GM19372 (cell line): Measurements from ENCODE around the gene LRCH1.

Source experiments
- ATAC-seq: cut with Tn5 transposase; IDR thresholded peaks from one replicate; pipeline ENCODE4 v1.9.1; 2021; ENCODE audit warnings: mild to moderate bottlenecking, low read depth, moderate library complexity; ENCODE audit not compliant: unreplicated experiment

The LRCH1 gene

DNA sequence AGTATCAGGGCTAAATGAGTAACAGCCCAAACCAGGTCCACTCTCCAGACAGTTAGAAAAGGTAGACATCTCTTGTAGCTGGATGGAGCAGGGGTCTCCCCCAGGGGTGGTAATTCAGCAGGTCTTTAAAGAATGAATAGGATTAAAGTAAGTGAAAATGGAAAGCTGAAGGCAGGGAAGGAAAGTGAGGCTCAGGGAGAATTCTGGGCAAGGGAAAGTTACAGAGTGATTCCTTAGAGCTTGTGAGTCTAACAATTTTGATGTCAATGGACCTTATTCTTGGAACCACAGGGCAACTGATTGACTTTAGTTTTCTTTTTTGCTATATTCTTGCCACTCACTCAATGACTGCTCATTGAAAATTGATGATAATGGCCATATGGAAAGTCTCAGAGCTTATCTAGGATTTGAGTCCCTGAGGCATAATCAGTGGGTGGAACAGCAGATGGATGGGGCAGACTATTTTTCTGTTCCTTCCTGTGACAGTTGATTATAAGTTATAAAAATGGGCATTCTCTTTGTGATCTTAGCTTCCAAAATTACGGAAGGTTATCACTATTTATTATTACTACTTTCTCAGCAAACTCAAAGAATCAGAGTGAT is 76.9 kb downstream of the LRCH1 start:
- no peak for ATAC-seq

DNA sequence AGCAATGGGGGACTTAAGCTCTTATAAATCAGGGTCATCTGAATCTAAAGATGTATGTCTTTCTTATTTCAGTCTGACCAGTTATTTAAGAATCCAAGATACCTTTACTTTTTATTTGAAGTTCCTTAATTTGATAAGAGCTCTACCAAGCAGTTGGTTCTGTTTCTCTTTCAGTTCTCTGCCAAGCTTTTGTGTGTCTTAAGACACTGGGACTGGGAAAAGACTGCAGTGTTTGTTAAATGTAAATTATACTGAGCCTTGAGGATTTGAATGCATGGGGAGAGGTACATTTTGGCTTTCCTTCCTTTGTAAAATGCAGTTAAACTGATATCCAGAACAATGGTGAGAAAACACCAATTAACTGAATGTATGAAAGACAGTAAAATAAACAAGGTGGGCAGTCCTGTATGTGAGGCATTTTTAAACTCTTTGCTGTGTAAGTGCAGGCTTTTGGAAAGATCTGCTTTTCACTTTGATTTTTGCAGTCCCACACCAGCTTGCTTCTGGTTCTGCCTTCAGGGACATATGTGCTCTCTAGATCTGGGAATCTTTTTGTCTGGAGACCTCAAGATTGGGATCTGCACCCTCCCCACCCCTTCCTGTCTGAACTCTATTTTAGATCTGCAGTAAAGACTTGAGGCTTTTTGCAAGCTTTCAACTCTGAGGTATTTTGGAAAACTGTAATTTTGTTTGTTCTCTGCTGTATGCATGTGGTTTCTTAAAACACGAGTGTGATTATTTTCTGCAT is 77.6 kb downstream of the LRCH1 start:
- ATAC-seq, result no peak

DNA sequence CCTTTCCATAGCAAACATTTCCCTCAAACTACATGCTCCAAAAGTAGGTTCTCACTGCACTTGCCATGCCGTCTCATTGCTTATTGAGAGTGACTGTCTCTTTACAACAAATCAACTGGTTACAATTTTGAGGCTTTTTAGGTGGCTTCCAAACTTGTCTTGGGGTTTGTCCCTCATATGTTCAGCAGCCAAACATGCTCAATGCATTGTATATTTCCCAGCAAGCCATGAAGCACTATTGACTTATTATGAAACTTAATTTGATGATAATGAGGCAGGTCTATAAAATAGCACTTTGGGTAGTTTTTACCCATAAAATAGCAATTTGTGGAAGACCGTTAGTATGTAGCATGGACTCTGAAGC is 78.2 kb downstream of the LRCH1 start:
- ATAC-seq, result no peak

DNA sequence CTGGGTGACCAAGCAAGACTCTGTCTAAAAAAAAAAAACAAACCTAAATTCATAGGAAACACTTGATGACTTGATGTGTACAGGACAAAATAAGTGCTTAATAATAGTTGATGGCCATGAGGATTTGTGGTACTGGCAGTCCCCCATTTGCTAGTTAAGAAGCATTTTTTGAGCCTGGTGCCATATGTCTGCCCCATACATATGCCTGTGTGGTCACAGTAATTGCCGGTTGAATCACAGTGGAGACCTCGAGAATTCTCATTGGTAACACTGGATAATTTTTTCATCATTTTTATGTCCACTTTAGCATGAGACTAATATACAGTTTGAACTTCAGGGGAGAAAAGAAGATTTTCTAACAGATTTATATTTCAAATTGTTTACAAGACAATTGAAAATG is 79.2 kb downstream of the LRCH1 start:
- no peak for ATAC-seq

DNA sequence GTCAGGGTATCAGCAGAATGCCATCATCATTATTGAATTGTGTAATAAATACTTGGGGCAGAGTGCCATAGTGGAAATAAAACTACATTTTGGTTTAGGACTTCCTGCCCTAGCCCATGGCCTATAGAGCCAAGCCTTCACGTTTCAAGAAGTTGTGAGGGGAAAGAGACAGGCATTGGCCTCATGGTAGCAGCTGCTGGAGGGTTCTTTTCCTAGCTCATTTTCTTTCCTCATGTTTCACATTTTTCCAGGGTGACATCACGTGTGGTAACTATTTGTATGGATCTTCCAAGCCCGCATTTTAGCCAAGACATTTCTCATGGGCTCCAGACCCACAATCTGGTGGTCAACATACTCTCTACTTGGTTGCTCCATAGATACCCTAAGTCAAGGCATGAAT is 80.4 kb downstream of the LRCH1 start:
- no peak for ATAC-seq

DNA sequence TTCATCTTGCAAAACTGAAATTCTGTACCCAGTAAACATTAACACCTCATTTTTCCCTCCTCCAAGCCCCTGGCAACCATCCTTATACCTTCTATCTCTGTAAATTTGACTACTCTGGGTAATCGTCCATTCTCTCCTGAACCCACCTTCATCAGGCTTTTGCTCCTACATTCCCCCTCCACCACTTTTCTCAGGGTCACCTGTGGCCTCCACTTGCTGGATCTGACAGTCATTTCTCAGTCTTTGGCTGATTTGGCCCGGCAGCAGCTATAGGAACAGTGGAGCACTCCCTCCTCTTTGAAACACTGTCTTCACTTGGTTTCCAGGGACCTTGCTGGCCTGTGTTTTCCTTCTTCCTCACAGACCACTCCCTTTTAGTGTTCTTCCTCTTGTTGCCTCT is 83.5 kb downstream of the LRCH1 start:
- no peak for ATAC-seq

DNA sequence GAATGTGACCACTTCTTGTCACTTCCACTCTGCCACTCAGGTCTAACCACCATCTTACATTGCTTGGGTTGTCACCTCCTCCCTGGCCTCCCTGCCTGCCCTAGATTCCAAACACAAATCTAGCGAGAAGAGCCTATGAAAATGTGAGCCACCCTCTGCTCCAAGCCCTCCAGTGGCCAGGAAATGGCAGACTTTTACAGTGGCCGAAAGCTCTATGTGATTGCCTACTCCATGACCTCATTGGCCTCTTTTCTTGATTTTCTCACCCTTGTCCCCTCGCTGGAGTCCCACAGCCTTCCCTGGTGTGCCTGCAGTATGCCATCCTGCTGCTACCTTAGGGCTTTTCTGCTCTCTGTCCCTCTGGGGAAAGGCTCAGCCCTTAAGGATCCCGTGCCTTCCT is 84.2 kb downstream of the LRCH1 start:
- no peak for ATAC-seq

DNA sequence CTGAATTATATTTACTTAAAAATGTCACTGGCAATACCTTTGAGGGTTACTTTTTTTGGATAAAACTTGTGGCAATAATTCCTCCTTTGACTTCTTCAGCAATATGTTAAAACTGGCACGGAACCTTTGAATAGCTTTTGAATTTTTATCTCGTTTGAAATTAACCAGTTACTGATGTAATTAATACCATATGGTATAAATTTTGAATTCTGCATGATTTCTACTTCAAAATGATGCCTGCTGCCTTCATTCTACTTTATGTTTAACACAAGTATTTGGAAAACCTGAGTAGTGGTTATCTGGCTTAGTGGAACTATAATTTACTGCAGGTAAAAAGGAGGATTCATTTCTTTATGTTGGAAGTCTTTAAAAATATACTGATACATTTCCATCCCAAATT is 85.3 kb downstream of the LRCH1 start:
- no peak for ATAC-seq

DNA sequence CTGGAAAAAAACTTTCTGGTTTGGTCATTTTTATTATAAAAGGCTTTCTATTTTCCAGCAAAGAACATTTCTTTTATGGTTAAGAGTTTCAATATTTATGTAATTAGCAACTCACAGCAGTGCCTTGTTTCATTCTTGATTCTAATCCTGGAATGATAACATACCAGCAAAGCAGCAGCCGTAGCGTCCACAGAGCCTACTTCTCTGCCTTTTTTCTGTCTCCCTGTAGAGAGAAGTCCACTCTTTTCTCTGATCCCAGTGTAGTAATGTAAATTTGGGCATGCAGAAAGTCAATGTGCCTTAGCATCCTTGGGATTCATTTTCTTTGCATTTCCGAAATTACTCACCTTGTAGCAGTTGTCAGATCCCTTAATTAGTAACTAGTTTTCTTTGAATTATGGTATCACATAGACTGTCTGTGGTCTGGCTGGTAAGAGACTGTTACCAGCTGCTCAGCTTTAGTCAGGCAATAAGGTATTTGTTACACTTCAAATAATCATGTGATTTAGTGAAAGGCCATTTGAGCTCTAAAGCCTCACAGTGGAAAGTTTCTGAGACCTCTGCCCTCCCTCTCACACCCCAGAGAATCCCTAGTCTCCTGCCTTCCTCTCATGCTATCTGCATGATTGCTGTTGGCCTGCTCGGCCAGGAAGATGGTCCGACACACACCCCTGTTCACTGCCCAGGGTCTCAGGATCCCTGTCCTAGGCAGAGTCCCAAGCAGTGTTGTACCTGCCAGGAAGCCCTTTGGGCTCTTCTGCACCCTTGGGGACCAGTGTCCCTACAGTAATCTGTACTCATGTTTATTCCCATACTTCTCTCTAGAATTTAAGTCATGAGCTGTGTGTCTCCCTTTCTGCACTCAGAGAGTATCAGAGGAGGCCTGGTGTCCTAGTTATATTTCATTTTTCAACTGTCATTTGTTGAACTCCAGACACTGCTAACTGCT is 86.3 kb downstream of the LRCH1 start:
- ATAC-seq, result peak; percentile 93

DNA sequence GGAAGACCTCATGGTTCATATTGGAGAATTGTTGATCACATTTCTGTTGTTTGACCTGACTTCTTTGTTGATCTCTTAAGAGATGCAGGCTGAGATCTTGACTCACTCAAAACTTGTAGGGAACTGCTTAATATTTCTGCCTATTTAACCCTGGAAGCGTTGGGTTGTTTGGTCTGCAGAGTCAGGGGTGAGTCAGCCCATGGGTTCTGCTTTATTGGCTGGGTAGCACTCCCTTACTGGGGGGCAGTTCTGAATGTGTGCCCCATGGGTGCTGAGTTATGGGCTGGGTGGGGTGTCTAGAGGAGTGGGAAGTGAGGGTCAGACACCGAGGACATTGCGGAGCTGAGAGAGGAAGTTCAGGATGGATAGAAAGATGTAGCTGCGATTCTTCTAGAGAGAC is 87.9 kb downstream of the LRCH1 start:
- ATAC-seq, result no peak

DNA sequence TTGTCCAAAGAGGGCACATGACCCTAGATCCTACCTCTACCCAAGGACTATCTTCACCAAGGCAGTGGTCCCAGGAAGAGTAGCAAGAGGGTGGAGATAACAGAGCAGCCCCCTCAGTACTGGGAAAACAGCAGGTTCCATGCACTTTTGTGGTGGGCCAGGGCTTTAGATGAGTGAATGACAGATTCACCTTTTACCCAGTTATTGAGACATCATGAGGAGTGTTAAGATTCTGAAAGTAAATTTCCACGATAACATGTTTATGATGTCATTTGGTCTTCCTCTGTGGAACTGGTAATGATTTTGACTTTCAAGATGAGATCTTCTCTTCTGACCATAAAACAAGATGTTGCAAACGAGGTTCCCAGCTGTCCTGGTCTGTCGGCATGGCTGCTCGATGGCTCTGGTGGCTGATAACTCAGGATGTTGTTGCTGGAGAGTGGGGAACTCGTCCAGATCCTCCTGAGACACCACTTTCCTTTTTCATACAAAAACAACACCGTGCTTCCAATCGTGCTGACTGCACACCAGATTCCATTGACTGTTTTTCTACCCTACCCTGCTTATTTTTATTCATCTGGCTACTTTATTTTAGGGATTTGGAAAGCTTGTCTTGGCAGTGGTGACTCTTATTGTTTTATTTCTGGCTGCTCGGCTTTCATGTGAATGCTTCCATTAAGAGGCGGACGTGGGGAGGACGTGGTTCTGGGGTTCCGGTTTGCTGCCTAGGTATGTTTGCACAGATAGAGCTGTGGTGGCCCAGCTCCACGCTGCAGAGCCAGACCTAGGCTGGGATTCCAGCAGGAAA is 88.5 kb downstream of the LRCH1 start:
- no peak for ATAC-seq

DNA sequence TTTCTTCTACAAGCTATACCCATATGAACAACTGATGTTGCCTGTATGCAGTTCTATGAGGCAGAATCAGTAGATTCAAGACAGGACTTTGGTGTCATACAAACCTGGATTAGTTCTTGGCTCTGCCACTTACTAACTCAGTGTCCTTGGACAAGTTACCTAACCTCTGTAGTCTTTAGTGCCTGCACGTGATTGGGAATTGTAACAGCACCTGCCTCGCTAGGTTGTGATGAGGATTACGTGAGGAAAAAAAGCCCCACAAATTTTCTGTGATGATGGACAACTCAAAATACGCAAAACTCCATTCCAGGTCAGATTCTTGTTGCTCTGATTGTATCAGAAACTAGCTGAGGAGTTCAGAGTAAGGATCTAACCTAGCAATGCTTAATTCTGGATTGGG is 89.3 kb downstream of the LRCH1 start:
- ATAC-seq, result no peak

DNA sequence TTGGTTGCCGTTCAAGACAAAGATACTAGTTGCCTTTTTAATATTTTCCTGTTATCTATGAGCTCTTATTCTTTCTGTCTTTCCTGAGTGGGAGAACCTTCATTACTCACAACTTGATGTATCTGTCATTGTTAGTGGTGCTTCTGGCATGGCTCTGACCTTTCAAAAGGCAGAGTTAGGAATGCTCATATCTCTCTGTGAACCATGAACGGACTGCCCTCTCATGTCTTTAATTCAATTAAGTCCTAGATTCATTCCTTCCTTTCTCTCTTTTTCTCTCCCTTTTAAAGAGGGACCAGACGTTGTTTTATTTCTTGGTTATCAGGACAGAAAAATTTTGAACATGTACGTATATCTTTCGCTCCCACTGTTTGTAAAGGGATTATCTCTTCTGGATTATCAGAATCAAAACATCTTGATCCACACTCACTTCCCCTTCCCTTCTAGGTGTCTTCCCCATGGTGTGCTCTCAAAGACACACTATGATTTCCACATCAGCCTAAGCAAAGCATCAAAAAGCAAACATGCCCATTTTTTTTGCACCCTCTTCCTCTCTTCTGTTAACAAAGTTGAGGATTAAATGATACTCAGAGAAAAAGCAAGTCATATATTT is 90.3 kb downstream of the LRCH1 start:
- no peak for ATAC-seq

DNA sequence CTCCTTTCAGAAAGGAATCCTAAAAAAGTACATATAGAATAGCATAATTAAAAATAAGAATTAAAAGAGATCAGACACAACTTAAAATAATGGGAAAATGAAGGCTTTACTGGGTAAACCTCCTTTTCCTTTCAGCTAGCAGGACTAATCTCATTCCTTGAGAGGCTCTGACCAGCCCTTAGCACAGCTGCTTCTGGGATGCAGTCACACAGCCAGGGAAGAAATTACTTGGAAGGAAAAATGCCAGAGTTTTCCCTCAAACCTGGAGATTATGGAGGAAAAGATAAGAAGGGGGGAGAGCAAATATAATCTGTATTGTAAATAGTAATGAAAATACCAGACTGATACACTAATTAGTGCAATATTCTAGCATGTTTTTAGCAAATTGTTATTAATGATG is 91.8 kb downstream of the LRCH1 start:
- no peak for ATAC-seq

DNA sequence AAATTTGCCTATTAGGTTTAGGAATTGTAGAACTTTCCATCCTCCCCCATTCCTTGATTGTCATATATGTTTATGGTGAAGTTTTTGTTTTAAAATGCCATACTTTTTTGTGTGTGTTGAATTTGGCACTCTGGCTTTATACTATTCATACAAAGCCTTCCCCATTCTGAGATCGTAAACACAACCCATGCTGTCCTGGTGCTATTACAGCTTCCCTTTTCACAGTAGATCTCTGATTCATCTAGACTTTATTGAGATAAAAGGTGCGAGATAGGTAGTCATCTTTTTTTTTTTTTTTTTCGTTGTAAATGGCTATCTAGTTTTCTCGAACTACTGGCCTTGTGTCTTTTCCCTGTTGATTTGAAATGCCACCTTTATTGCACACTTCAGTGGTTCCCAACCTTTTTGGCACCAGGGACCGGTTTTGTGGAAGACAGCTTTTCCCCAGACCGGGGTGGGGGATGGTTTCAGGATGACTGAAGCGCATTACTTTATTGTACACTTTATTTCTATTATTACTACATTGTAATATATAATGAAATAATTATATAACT is 94.6 kb downstream of the LRCH1 start:
- no peak for ATAC-seq

DNA sequence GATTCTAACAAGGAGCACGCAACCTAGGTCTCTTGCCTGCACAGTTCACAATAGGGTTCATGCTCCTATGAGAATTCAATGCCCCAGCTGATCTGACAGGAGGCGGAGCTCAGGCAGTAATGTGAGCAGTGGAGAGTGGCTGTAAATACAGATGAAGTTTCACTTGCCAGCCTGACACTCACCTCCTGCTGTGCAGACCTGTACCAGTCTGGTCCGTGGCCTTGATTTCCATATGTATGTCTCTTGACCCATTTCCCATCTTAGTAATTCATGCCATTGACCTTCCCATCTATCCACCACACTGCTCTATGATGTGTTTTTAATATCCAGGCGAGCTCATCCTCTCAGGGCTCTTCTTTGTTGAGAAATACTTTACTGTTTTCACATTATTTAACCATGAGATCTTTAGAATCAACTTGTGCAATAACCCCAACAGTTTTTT is 95.2 kb downstream of the LRCH1 start:
- ATAC-seq, result no peak

DNA sequence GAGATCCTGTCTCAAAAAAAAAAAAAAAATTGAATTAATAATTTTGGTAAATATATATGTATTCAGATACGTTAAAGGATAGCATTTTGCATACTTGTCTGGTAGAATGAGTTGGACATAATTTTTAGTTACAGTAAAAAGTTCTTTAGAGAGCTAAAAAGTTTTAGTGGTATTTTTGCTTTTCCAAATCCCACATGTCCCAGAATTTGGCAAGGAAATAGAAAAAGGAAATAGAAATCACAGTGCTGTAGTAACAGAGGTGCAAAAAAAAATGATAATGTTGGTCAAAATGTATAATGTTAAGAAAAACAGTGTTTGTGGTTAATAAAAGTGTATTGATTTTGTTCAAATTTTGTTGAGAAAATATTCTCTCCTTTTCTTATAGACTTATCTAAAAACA is 96.8 kb downstream of the LRCH1 start:
- ATAC-seq, result no peak

DNA sequence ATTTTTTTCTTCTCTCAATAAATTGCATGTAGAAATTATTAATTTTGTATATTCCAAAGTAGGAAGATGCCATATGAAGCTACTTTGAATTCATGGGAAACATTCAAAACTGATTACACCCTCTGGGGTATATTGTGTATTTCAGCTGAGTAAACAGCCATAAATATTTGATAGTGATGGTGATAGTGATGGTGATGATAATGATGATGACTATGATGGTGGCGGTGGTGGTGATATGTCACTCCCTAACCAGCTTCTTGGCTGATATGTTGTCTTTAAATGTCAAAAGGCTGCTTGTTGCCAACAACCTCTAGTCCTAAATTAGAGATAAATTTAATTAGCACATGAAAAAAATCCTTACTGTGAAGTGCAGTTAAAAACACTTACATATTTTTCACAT is 102.0 kb downstream of the LRCH1 start:
- ATAC-seq, result no peak

DNA sequence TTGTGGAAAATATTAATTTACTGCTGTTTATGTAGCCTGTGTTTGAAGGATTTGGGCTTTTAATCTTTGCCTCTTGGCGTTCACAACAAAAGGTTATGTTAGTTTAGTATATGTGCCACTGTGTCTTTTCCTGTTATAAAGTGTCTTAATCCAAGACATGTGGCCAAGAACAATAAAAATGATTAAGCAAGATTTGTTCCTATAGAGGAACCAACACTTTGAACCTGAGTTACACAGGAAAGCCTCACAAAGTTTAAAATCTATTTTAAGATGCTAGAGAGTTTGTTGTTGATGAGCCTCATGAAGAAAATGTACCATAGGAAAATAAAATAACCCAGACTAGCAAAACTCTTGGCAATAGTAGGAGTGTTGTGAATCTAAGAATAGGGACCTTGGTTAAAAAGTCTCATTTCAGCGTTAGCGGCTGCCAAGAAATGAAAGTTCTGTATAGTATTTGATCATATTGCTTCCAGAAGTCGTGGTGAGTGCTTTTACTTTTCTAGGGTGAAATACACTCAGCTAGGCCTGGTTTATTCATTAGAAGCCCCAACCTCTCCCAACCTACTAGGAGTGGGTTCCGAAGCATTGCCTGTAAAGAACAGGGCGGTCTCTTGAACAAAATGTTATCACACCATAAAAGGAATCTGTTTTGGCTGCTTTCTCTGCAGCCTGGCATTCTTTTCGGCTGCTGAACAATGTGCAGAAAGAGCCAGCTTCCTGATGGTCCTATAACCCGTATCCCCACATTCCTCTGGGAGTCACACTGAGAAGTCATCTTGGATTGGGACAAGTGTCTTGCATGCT is 102.6 kb downstream of the LRCH1 start:
- no peak for ATAC-seq
